ENCODE results near the gene YAP1.

YAP1 gene

GRCh38 chr11:102085864-102086551 lies 24.2 kb upstream of the YAP1 start:
- TF ChIP-seq TAF1 (IDR thresholded peaks at IDR 0.05; ENCODE audit: borderline replicate concordance, insufficient read depth, low read length) (no peak), FOXP2 (optimal IDR thresholded peaks at IDR 0.05; ENCODE audit: borderline replicate concordance, extremely low read depth, extremely low read length, insufficient read depth) (no peak), REST (IDR thresholded peaks at IDR 0.05; ENCODE audit: insufficient read depth in 1 of 2, low read depth in 2 of 2, low read length in 2 of 2) (no peak), SIN3A (IDR thresholded peaks at IDR 0.05; ENCODE audit: borderline replicate concordance, insufficient read depth, low read length) (no peak), POLR2AphosphoS5 (IDR thresholded peaks at IDR 0.05; ENCODE audit: low read depth, low read length) (no peak)

DNA sequence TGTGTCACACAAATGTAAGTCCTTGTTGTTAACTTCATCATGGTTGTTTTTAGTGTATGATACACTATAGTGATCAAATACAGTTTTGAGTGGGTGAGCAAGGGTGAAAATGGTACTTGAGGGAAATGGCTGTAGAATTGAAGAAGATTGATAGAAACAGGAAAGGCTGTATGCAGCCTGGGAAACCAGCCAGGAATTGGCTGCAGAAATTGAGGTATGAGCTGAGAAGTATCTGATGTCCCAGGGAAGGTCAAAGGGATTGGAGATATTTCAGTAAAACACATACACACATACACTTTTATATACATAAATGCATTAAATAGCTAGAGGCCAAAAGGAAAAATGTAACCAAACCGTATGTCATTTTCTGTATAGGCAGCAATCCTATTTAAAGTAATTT lies 13.1 kb upstream of the YAP1 start:
- no peak for TF ChIP-seq TAF1 (IDR thresholded peaks at IDR 0.05; ENCODE audit: borderline replicate concordance, insufficient read depth, low read length)
- no peak for TF ChIP-seq POLR2AphosphoS5 (IDR thresholded peaks at IDR 0.05; ENCODE audit: low read depth, low read length)
- no peak for TF ChIP-seq FOXP2 (optimal IDR thresholded peaks at IDR 0.05; ENCODE audit: borderline replicate concordance, extremely low read depth, extremely low read length, insufficient read depth)
- TF ChIP-seq REST (IDR thresholded peaks at IDR 0.05; ENCODE audit: insufficient read depth in 1 of 2, low read depth in 2 of 2, low read length in 2 of 2): no peak
- no peak for TF ChIP-seq SIN3A (IDR thresholded peaks at IDR 0.05; ENCODE audit: borderline replicate concordance, insufficient read depth, low read length)

GRCh38 chr11:102099755-102100154 lies 10.5 kb upstream of the YAP1 start:
- TF ChIP-seq POLR2AphosphoS5 (IDR thresholded peaks at IDR 0.05; ENCODE audit: low read depth, low read length): no peak

- TF ChIP-seq TAF1 (IDR thresholded peaks at IDR 0.05; ENCODE audit: borderline replicate concordance, insufficient read depth, low read length) (no peak), POLR2AphosphoS5 (IDR thresholded peaks at IDR 0.05; ENCODE audit: low read depth, low read length) (no peak), FOXP2 (optimal IDR thresholded peaks at IDR 0.05; ENCODE audit: borderline replicate concordance, extremely low read depth, extremely low read length, insufficient read depth) (no peak), SIN3A (IDR thresholded peaks at IDR 0.05; ENCODE audit: borderline replicate concordance, insufficient read depth, low read length) (no peak), REST (IDR thresholded peaks at IDR 0.05; ENCODE audit: insufficient read depth in 1 of 2, low read depth in 2 of 2, low read length in 2 of 2) (no peak)
Measured at GRCh38 chr11:102108734-102109440, 1.4 kb upstream of the YAP1 start.

GRCh38 chr11:102110761-102111010 lies 439 bp downstream of the YAP1 start:
- TF ChIP-seq FOXP2 (optimal IDR thresholded peaks at IDR 0.05; ENCODE audit: borderline replicate concordance, extremely low read depth, extremely low read length, insufficient read depth): no peak
- TF ChIP-seq REST (IDR thresholded peaks at IDR 0.05; ENCODE audit: insufficient read depth in 1 of 2, low read depth in 2 of 2, low read length in 2 of 2): no peak
- TF ChIP-seq POLR2AphosphoS5 (IDR thresholded peaks at IDR 0.05; ENCODE audit: low read depth, low read length): no peak
- TF ChIP-seq SIN3A (IDR thresholded peaks at IDR 0.05; ENCODE audit: borderline replicate concordance, insufficient read depth, low read length): no peak
- TF ChIP-seq TAF1 (IDR thresholded peaks at IDR 0.05; ENCODE audit: borderline replicate concordance, insufficient read depth, low read length): no peak
